ENCODE measurements around the gene ULK2.
A peak's percentile ranks its signal among the peaks of the same experiment; 100 is the strongest.

ULK2 gene

DNA sequence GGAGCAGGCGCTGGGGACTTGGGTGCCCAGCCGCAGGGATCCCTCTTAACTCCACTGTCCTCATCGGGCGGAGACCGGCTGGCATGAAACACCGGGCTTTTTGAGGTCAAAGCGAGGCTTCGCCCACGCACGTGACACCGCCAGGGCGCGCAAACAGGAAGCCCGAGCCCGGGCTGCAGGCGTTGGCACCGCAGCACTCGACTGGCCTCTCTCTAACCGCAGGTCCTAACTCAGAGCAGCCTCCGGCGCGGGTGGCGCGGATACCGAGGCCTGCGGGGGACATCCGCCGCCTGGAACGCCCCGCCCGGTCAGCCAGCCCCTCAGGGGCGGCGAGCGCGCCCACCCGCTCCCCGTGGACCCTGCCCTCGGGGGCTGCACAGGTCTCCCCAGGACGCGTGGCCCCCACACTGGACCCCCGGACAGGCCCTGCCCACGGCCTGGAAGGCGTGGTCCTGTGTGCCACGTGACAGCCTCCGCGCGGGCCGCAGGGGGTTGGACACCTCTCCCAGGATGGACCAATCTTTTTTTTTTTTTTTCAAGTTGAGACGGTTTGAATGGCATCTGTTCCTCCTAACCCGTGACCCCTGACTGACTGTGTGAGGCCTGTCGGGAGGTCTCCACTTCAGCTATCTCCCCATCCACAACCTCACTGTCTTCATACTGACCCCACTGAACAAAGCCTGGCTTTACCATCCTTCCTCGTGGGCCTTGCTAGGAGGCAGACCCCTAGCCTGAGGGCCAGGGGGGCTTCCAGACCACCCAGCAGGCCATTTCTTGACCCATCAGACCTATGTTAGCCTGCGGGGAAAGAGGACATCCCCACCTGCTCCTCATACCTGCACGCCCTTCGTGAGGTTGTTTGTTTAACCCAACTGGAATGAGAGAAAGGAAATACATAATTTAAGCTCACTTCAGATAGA lies 143.0 kb downstream of the ULK2 start:
- DNase-seq, result peak; percentile 96

- DNase-seq, result no peak
These were observed 143.8 kb downstream of the ULK2 start for GRCh38 chr17:19723964-19724363.
